ENCODE measurements around the gene MVB12B.

DNA sequence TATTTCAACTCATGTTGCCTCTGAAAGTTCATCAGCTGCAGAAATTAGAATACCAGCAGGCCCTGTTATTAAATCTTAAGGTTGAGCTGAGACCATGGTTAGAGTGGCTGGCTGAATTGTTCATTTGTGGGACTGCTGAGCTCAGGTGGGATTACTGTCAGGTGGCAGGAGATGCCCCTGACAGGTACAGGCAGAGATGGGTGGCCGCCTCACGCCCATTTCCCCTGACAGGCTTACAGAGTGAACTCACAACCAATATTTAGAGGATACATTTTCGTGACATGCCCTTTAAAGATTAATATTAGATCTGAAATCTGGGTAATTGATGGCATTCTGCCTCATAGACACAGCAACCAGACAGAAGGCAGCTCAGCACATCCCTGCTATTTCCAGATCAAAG is 136.0 kb downstream of the MVB12B start:
- TF ChIP-seq POLR2A (IDR thresholded peaks at IDR 0.05), result no peak
- TF ChIP-seq, protein P1, sequence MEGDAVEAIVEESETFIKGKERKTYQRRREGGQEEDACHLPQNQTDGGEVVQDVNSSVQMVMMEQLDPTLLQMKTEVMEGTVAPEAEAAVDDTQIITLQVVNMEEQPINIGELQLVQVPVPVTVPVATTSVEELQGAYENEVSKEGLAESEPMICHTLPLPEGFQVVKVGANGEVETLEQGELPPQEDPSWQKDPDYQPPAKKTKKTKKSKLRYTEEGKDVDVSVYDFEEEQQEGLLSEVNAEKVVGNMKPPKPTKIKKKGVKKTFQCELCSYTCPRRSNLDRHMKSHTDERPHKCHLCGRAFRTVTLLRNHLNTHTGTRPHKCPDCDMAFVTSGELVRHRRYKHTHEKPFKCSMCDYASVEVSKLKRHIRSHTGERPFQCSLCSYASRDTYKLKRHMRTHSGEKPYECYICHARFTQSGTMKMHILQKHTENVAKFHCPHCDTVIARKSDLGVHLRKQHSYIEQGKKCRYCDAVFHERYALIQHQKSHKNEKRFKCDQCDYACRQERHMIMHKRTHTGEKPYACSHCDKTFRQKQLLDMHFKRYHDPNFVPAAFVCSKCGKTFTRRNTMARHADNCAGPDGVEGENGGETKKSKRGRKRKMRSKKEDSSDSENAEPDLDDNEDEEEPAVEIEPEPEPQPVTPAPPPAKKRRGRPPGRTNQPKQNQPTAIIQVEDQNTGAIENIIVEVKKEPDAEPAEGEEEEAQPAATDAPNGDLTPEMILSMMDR (IDR thresholded peaks at IDR 0.05 in 4 of 5, conservative IDR thresholded peaks at IDR 0.05 in 1 of 5), result no peak
